ENCODE results near the gene PTPRN.

DNA sequence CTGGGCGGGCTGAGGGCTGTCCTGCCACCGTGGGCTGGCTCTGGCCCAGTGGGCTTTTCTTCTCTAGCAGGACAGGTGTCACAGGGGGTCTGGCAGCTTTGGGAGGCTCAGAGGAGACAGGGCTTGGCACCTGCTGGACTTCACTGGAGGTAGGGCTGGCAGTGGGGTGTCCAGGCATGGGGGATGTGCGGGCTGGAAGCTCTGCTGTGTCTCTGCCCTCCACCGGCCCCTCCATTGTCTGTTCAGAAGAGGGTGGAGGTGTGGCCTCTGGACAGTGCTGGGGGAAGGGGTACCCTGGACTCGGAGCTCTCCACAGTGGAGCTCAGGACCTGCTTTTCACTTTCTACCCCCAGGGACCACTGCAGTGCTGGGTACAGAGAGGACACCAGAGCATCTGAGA, 9.2 kb downstream of the PTPRN start:
- TF ChIP-seq, protein P1, sequence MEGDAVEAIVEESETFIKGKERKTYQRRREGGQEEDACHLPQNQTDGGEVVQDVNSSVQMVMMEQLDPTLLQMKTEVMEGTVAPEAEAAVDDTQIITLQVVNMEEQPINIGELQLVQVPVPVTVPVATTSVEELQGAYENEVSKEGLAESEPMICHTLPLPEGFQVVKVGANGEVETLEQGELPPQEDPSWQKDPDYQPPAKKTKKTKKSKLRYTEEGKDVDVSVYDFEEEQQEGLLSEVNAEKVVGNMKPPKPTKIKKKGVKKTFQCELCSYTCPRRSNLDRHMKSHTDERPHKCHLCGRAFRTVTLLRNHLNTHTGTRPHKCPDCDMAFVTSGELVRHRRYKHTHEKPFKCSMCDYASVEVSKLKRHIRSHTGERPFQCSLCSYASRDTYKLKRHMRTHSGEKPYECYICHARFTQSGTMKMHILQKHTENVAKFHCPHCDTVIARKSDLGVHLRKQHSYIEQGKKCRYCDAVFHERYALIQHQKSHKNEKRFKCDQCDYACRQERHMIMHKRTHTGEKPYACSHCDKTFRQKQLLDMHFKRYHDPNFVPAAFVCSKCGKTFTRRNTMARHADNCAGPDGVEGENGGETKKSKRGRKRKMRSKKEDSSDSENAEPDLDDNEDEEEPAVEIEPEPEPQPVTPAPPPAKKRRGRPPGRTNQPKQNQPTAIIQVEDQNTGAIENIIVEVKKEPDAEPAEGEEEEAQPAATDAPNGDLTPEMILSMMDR (IDR thresholded peaks at IDR 0.05) = no peak
- no peak for TF ChIP-seq POLR2A (IDR thresholded peaks at IDR 0.05)
- TF ChIP-seq POLR2AphosphoS5 (IDR thresholded peaks at IDR 0.05) = no peak
- TF ChIP-seq EP300 (IDR thresholded peaks at IDR 0.05) = no peak

All from gastroesophageal sphincter (tissue), 3 donors.